Measurements from ENCODE around the gene LINGO1. TPM values are rescaled to one million over a fixed set of nuclear protein-coding genes. Genes with fewer than 3 reads are reported as not detected.

The LINGO1 gene
- total and polyA plus RNA-seq, 2 donors (not counting 3 experiments of a cell fraction or from before 2014, with no cell fraction given): 0.15 to 0.33 TPM

- no peak for DNase-seq (ENCODE audit: low read depth, low spot score)
- no TSS peak for BruUV-seq (replicated peaks)
- Histone ChIP-seq H3K27ac (ENCODE audit: insufficient read depth, low read depth, low read length) (no peak overlapping the region), H3K9ac (replicated peaks; ENCODE audit: extremely low read depth, insufficient read depth, low read length) (no peak overlapping the region), H3K4me1 (ENCODE audit: control insufficient read depth, extremely low read depth, insufficient read depth, low read length) (peaks cover 3% of the 10 kb centered on the region), H4K20me1 (replicated peaks; ENCODE audit: control insufficient read depth, extremely low read depth, insufficient read depth, low read length) (no peaks in the 10 kb centered on the region), H3K9me1 (replicated peaks; ENCODE audit: control insufficient read depth, extremely low read depth, insufficient read depth, low read length) (no peaks in the 10 kb centered on the region), H3K9me3 (replicated peaks; ENCODE audit: control insufficient read depth, insufficient read depth, low read length) (no peaks in the 10 kb centered on the region), H3K27me3 (ENCODE audit: control insufficient read depth in 2 of 2, insufficient read depth in 2 of 2, low read length in 2 of 2) (no peaks in the 10 kb centered on the region), H2AFZ (ENCODE audit: low read depth, low read length) (peak overlapping the region; percentile 67), H3K4me2 (ENCODE audit: insufficient read depth, low read length) (peak overlapping the region; percentile 22), H3K36me3 (ENCODE audit: control insufficient read depth in 2 of 2, extremely low read depth in 1 of 2, insufficient read depth in 2 of 2, low read length in 2 of 2) (no peaks in the 10 kb centered on the region), H3K79me2 (ENCODE audit: control insufficient read depth, insufficient read depth, low read length) (no peaks in the 10 kb centered on the region), H3K4me3 (replicated peaks in 1 of 3; ENCODE audit: insufficient read depth in 1 of 3, low read depth in 1 of 3, low read length in 3 of 3) (no peak overlapping the region)
- TF ChIP-seq FOS (IDR thresholded peaks at IDR 0.05; ENCODE audit: borderline replicate concordance, insufficient read depth, low read length) (no peak), MAX (IDR thresholded peaks at IDR 0.05; ENCODE audit: insufficient read depth, insufficient read length) (no peak), POLR2A (IDR thresholded peaks at IDR 0.05; ENCODE audit: low read depth, low read length) (no peak), JUN (IDR thresholded peaks at IDR 0.05; ENCODE audit: borderline replicate concordance, insufficient read depth, insufficient read length, low read depth) (no peak), MYC (IDR thresholded peaks at IDR 0.05; ENCODE audit: low read depth, low read length) (no peak), EZH2 (IDR thresholded peaks at IDR 0.05; ENCODE audit: borderline replicate concordance, low read depth, low read length, severe bottlenecking) (no peak), POLR2AphosphoS5 (IDR thresholded peaks at IDR 0.05; ENCODE audit: insufficient read depth, low read depth, low read length) (no peak), GATA2 (IDR thresholded peaks at IDR 0.05; ENCODE audit: insufficient read depth, insufficient read length, low read depth, low read length) (no peak), CTCF (IDR thresholded peaks at IDR 0.05; ENCODE audit: extremely low read depth in 1 of 2, insufficient read depth in 1 of 2, low read depth in 1 of 2, low read length in 2 of 2) (no peak)
- CTCF ChIA-PET: interaction anchor here (1.4 to 3.4 kb wide), 4 partner anchors 13 to 62 kb away, joined by 5 to 13 read pairs (median 8); no protein-coding TSS in a partner anchor
- dilution Hi-C loops (cut with MboI; ENCODE audit: extremely low pct_ligation_motif_present, low sequenced_read_pairs): no loop called here
- POLR2A ChIA-PET: no interaction called here
- intact Hi-C loops (cut with micrococcal nuclease): no loop called here
- FAIRE-seq: no peak
These were observed 27.7 kb downstream of the LINGO1 start for GRCh38 chr15:77604973-77605372.

Data from endothelial cell of umbilical vein (primary cell).